ENCODE measurements around the gene DIS3L2.
"Not testable (repeated sequence)": the region's sequence is repeated elsewhere in the genome, so short reads cannot be mapped to it uniquely, and the experiment has no call there.

Gene DIS3L2

DNA sequence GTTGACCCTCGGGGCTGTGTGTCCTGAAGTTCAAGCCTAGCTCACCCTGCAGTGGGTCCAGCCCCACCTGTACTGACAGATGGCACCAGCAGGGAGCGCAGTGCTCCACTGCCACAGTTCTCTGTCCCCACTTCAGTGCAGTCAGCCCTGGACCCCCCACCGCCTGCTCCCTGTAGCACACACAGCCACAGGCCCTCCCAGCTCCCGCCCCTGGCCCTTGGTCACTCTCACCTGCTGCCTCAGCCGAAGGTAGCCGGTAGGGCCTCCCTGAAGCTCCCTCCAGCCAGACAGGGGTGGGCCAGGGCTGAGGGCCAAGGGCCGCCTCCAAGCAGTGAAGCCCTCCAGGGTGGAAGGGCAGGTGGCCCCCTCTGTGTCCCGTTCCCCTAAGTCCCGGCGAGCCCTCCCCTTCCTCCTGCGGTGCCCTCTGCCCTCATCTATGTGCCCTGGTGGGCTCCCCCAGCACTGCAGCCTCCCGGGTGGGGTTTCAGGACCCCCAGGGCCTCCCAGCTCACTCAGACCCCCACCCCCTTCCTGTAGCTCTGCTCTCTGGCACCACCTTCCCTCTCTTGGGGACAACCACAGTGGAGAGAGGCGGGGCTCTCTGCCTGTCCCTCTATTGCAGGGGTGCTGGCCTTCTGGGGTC lies 406.2 kb downstream of the DIS3L2 start:
- H3K4me3 ChIP-seq (ENCODE audit: low read depth, low read length) = no peak overlapping the region
- TF ChIP-seq, protein P1, sequence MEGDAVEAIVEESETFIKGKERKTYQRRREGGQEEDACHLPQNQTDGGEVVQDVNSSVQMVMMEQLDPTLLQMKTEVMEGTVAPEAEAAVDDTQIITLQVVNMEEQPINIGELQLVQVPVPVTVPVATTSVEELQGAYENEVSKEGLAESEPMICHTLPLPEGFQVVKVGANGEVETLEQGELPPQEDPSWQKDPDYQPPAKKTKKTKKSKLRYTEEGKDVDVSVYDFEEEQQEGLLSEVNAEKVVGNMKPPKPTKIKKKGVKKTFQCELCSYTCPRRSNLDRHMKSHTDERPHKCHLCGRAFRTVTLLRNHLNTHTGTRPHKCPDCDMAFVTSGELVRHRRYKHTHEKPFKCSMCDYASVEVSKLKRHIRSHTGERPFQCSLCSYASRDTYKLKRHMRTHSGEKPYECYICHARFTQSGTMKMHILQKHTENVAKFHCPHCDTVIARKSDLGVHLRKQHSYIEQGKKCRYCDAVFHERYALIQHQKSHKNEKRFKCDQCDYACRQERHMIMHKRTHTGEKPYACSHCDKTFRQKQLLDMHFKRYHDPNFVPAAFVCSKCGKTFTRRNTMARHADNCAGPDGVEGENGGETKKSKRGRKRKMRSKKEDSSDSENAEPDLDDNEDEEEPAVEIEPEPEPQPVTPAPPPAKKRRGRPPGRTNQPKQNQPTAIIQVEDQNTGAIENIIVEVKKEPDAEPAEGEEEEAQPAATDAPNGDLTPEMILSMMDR (conservative IDR thresholded peaks at IDR 0.05; ENCODE audit: low read depth, low read length) = peak; percentile 52
- no peak for DNase-seq (ENCODE audit: low read depth)

DNA sequence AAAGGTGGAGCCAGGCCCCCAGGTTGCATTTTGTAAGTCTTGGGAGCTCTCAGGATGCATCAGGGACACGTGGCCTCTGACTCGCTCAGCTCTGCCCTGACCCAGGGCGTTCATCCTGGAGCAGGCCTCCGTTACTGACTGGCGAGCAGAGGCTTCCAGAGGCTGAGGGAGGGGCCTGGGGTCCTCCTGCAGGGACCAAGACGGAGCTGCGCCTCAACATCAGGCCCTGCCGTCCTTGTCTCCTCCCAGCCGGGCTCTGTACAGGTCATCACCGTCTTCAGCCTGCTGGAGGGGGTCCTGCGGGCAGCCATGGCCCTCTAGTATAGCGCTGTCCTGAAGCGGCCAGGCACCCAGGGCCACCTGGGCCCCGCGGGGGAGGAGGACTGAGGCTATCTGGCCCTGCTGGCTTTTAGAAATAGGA lies 406.8 kb downstream of the DIS3L2 start:
- DNase-seq (ENCODE audit: low read depth) = no peak
- TF ChIP-seq, protein P1 (conservative IDR thresholded peaks at IDR 0.05; ENCODE audit: low read depth, low read length) = no peak
- no peak overlapping the region for H3K4me3 ChIP-seq (ENCODE audit: low read depth, low read length)

DNA sequence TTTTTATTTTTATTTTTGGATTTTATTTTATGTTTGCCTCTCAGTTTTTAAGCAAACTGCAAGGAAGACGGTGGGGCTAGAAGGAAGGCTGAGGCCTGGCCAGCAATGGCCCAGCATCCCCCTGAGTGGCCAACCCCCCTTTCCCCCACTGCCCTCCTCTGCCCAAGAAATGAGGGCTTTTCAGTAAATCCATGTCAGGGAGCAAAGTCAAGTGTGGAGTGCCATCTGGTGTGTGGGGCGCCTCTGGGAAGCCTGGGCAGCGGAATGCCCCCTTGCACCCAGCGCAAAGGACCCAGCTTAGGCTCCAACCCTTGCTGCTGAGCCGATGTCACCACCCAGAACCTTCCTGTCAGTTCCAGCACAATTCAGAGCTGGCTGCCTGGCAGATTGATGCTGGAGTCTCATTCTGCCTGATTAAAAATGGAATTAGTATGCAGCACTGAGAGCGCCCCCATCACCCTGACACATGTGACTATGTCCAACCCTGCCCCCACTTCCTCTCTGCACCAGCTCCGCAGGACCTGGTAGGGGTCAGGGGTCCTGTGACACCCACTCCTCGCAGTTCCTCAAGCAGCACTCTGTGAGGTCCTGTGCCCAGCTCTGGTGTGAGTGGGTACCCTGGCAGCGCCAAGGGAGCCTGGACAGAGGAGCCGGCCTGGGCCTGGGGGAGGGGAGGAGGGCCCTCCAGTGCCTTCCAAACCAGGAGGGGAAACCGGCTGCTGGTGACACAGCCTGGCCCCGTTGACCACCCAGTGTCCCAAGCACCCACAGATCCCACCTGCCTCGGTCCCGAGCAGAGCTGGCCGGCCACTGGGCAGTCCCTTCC lies 407.8 kb downstream of the DIS3L2 start:
- no peak overlapping the region for H3K4me3 ChIP-seq (ENCODE audit: low read depth, low read length)
- TF ChIP-seq, protein P1 (conservative IDR thresholded peaks at IDR 0.05; ENCODE audit: low read depth, low read length) = no peak
- no peak for DNase-seq (ENCODE audit: low read depth)

DNA sequence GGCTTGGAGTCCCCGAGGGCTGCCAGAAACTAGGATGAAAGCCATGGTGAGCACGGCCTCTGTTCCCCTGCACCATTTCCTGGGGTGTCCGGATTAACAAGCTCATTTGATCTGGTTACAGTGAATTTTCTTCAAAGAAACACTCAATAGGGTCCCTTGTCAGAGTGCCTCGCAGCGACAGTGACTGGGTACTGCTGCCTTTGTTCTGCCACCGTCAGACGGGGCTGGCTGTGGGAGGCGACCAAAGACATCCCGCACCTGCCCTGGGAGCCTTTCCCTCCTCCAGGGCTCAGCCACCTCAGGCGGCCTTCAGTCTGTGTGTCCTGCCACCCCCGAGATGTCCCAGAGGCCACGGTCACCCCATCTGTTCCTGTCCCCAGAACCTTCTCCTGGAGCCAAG lies 408.5 kb downstream of the DIS3L2 start:
- DNase-seq (ENCODE audit: low read depth); H3K4me3 ChIP-seq (ENCODE audit: low read depth, low read length): not testable (repeated sequence)

DNA sequence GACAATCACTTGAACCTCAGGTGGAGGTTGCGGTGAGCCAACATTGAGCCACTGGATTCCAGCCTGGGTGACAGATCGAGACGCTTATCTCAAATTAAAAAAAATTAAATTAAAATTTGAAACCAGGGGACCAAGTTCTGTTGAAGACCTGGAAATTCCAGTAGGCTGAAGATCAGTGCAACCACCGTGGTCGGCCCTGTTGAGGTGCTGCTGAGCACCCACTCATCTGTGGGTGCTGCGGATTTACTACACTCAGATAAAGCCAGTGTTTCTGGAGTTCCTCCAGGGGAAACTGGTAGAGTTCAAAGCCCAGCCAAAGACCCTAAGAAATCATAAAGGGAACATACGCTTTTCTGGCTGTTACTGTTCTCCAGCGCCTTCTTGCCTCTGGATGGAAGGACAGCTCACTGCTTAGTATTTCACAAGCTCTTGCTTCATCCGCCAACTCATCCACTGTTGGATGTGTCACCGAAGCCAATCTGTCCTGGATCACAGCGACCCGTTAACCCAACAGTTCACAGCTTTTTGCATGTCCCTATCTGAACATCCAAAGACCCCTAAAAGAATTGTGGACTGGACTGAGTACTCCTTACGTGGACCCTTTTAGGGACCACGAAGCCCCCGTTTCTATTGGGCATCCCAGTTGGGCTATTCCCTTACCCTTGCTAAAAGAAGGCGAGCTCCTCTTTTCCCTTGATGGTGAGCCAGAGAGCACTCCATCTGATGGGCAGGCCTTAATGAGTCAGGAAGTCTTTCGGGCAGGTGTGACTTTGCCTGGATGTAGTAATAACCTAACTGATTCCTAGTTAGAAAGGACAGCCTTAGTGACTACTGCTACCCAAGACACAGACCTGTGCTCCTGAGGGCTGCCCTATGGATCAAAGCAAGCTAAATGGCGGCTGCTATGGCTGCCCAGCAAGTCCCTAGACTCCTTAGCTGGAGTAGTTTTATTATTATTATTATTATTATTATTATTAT lies 411.0 kb downstream of the DIS3L2 start:
- DNase-seq (ENCODE audit: low read depth) = peak; percentile 50
- TF ChIP-seq, protein P1 (conservative IDR thresholded peaks at IDR 0.05; ENCODE audit: low read depth, low read length) = no peak
- no peak overlapping the region for H3K4me3 ChIP-seq (ENCODE audit: low read depth, low read length)

DNA sequence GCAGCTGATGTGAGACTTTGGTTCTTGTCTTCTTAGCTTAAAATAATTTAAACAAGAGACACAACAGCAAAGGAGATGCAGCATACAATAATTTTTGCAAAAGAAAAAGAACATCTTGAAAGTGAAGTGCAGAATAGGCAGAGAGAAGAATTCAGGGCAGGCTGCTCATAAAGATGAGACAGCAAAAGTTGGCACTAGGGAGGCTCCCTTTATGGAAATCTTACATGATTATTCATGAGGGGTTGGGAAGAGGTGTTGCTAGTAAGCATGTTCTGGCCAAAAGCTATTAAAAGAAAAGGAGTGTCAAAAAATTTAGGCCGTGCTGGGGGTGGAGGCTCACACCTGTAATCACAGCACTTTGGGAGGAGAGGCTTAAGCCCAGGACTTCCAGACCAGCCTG lies 412.8 kb downstream of the DIS3L2 start:
- no peak for DNase-seq (ENCODE audit: low read depth)
- H3K4me3 ChIP-seq (ENCODE audit: low read depth, low read length) = no peak overlapping the region
- TF ChIP-seq, protein P1 (conservative IDR thresholded peaks at IDR 0.05; ENCODE audit: low read depth, low read length) = no peak

DNA sequence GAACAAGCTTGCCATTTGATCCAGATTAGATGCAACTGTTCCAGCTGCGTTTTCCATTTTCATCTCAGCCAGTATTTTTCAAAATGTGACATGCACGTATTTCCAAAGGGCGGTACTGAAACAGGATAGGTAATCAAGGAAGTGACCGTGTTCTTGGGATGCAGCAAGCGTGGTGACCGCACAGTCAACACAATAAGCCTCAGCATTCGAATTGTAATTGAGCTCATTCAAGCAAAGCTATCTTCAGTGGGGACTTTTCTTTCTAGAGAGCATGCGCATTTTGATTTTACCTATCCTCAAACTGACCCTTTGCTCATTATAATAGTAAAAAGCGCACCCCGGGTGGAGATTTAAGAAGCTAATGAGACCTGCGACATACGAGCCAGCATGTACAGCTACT lies 413.7 kb downstream of the DIS3L2 start:
- TF ChIP-seq, protein P1 (conservative IDR thresholded peaks at IDR 0.05; ENCODE audit: low read depth, low read length) = no peak
- no peak for DNase-seq (ENCODE audit: low read depth)
- H3K4me3 ChIP-seq (ENCODE audit: low read depth, low read length) = no peak overlapping the region

Measured in choroid plexus epithelial cell (primary cell).